Liver (tissue), 3 donors: ENCODE data around the gene TRAPPC6A.

Experiments used
- JUND ChIP-seq, 2 donors: IDR thresholded peaks; 2 replicates each; pipeline ENCODE4 v1.6.1; 2016; ENCODE audit warnings: antibody characterized with exemption in 2 of 2
- YY1 ChIP-seq: IDR thresholded peaks from 2 replicates; pipeline ENCODE4 v1.6.1; 2016; ENCODE audit warnings: antibody characterized with exemption, mild to moderate bottlenecking
- TF ChIP-seq, protein P1 (sequence below): fragments of 150-350 bp; IDR thresholded peaks from 2 replicates; pipeline ENCODE4 v1.5.1; 2017; ENCODE audit warnings: improper control_type of control experiment, low read depth, low read length; ENCODE audit not compliant: missing input control
- TF ChIP-seq, protein P2 (sequence below): IDR thresholded peaks from 2 replicates; pipeline ENCODE4 v1.6.1; 2016; ENCODE audit warnings: antibody characterized with exemption
- donor health status: healthy.
- donor health status: healthy.

DNA sequence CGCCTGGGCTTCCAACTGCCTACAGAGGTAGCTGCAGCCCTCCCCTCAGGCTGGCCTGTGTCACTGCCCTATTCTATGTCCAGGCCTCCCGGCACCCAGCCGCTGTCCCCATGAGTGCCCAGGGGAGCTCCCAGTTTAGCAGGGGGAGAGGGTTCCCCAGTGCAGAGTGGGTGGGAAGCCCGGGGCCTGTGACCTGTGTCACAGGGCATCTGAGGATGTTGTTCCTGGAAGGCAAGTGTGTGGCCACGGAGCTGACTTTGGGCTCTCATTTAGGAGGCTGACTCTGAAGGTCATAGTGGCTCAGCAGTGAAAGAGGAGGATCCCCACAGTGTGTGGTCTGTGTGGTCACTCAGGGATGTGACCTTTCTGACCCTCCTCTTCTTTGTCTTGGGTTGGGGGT is 59.9 kb downstream of the TRAPPC6A start:
- TF ChIP-seq, protein P1, sequence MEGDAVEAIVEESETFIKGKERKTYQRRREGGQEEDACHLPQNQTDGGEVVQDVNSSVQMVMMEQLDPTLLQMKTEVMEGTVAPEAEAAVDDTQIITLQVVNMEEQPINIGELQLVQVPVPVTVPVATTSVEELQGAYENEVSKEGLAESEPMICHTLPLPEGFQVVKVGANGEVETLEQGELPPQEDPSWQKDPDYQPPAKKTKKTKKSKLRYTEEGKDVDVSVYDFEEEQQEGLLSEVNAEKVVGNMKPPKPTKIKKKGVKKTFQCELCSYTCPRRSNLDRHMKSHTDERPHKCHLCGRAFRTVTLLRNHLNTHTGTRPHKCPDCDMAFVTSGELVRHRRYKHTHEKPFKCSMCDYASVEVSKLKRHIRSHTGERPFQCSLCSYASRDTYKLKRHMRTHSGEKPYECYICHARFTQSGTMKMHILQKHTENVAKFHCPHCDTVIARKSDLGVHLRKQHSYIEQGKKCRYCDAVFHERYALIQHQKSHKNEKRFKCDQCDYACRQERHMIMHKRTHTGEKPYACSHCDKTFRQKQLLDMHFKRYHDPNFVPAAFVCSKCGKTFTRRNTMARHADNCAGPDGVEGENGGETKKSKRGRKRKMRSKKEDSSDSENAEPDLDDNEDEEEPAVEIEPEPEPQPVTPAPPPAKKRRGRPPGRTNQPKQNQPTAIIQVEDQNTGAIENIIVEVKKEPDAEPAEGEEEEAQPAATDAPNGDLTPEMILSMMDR, result no peak
- no peak for TF ChIP-seq JUND (IDR thresholded peaks at IDR 0.05)
- TF ChIP-seq, protein P2, sequence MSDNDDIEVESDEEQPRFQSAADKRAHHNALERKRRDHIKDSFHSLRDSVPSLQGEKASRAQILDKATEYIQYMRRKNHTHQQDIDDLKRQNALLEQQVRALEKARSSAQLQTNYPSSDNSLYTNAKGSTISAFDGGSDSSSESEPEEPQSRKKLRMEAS, result no peak
- TF ChIP-seq YY1, result no peak
